Neuronal stem cell (in vitro differentiated cells): ENCODE data around the gene ZSCAN18.

Source experiments
- DNase-seq: peaks from one replicate; pipeline ENCODE4 v3.0.0-alpha.2; 2013; ENCODE audit warnings: low spot score
- H2AFZ ChIP-seq: one replicate; pipeline ENCODE4 v1.6.1; 2013; ENCODE audit warnings: mild to moderate bottlenecking, low read length, inconsistent platforms
- H2AK5ac ChIP-seq: 2 replicates; pipeline ENCODE4 v1.6.1; 2013; ENCODE audit warnings: low read depth, mild to moderate bottlenecking, inconsistent platforms, low read length, moderate library complexity, mixed read lengths
- H2BK120ac ChIP-seq: 2 replicates; pipeline ENCODE4 v1.6.1; 2013; ENCODE audit warnings: low read depth, mild to moderate bottlenecking, inconsistent platforms, low read length, moderate library complexity, mixed read lengths
- H2BK12ac ChIP-seq: one replicate; pipeline ENCODE4 v1.6.1; 2013; ENCODE audit warnings: low read length, inconsistent platforms
- H2BK15ac ChIP-seq: 2 replicates; pipeline ENCODE4 v1.6.1; 2013; ENCODE audit warnings: mild to moderate bottlenecking, low read length, inconsistent platforms, mixed read lengths
- H2BK5ac ChIP-seq: one replicate; pipeline ENCODE4 v1.6.1; 2013; ENCODE audit warnings: inconsistent platforms, mild to moderate bottlenecking, low read length, moderate library complexity
- H3K14ac ChIP-seq: one replicate; pipeline ENCODE4 v1.6.1; 2013; ENCODE audit warnings: low read length, inconsistent platforms
- H3K18ac ChIP-seq: 2 replicates; pipeline ENCODE4 v1.6.1; 2013; ENCODE audit warnings: low read length, inconsistent platforms
- H3K23ac ChIP-seq: 2 replicates; pipeline ENCODE4 v1.6.1; 2013; ENCODE audit warnings: low read depth, mild to moderate bottlenecking, mixed read lengths, low read length, inconsistent platforms; ENCODE audit not compliant: poor library complexity
- H3K27ac ChIP-seq: replicated peaks from 3 replicates; pipeline ENCODE4 v1.5.1; 2013; ENCODE audit warnings: low read length, inconsistent platforms
- H3K27me3 ChIP-seq, 3 experiments: 2 replicates each; pipeline ENCODE4 v1.6.1; 2013; ENCODE audit warnings: low read length in 3 of 3, mild to moderate bottlenecking in 2 of 3, inconsistent platforms in 1 of 3, low read depth in 1 of 3, mixed read lengths in 1 of 3, moderate library complexity in 1 of 3; ENCODE audit not compliant: control insufficient read depth in 3 of 3, insufficient read depth in 3 of 3
- H3K36me3 ChIP-seq, 2 donors: replicated peaks in 1 of 2; 2 replicates each; pipeline ENCODE4 v1.6.1; 2013; ENCODE audit warnings: low read length in 2 of 2; ENCODE audit not compliant: control insufficient read depth in 2 of 2, insufficient read depth in 2 of 2
- H3K4ac ChIP-seq: 2 replicates; pipeline ENCODE4 v1.6.1; 2013; ENCODE audit warnings: inconsistent platforms, mild to moderate bottlenecking, low read length, moderate library complexity
- H3K4me1 ChIP-seq, 2 donors: 1 replicate in 1 of 2; 2 replicates in 1 of 2; pipeline ENCODE4 v1.6.1; 2013; ENCODE audit warnings: low read length in 2 of 2, low read depth in 1 of 2; ENCODE audit not compliant: control insufficient read depth in 2 of 2, insufficient read depth in 1 of 2
- H3K4me2 ChIP-seq: one replicate; pipeline ENCODE4 v1.6.1; 2013; ENCODE audit warnings: mild to moderate bottlenecking, low read length, inconsistent platforms; ENCODE audit not compliant: insufficient read depth, poor library complexity, severe bottlenecking
- H3K4me3 ChIP-seq, 2 donors: 2 replicates each; pipeline ENCODE4 v1.5.1; 2013; ENCODE audit warnings: low read length in 2 of 2, mild to moderate bottlenecking in 2 of 2, inconsistent platforms in 1 of 2, moderate library complexity in 1 of 2
- H3K79me1 ChIP-seq: one replicate; pipeline ENCODE4 v1.6.1; 2013; ENCODE audit warnings: low read depth, mild to moderate bottlenecking, inconsistent platforms, low read length, moderate library complexity
- H3K9ac ChIP-seq: one replicate; pipeline ENCODE4 v1.6.1; 2013; ENCODE audit warnings: mild to moderate bottlenecking, low read depth, low read length, inconsistent platforms; ENCODE audit not compliant: poor library complexity
- H3K9me3 ChIP-seq, 2 donors: replicated peaks in 1 of 2; 2 replicates each; pipeline versions ENCODE3 to v1.6.1; 2013; ENCODE audit warnings: low read length in 2 of 2, mild to moderate bottlenecking in 2 of 2, inconsistent platforms in 1 of 2, low read depth in 1 of 2, mixed read lengths in 1 of 2, moderate library complexity in 1 of 2; ENCODE audit not compliant: control insufficient read depth in 2 of 2, insufficient read depth in 1 of 2
- H4K8ac ChIP-seq: one replicate; pipeline ENCODE4 v1.6.1; 2013; ENCODE audit warnings: low read depth, mild to moderate bottlenecking, inconsistent platforms, low read length, moderate library complexity
- H4K91ac ChIP-seq: one replicate; pipeline ENCODE4 v1.6.1; 2013; ENCODE audit warnings: low read length, low read depth, mild to moderate bottlenecking, inconsistent platforms; ENCODE audit not compliant: poor library complexity
- WGBS, 2 donors: extraction: QIAGEN DNeasy Blood & Tissue Kit; methylation state at CpG; one replicate each; pipeline ENCODE4 v1.1.7; 2013; ENCODE audit warnings: missing lambda C conversion rate in 2 of 2, mixed read lengths in 1 of 2; ENCODE audit not compliant: insufficient read length in 2 of 2, insufficient replicate concordance in 1 of 2; ENCODE audit errors: extremely low coverage in 2 of 2; 5-methylcytosine and 5-hydroxymethylcytosine counted together

ZSCAN18 gene

GRCh38 chr19:58042495-58043340 lies 55.3 kb downstream of the ZSCAN18 start:
- peak overlapping the region in 1 of 2 donors; percentile 64 for H3K4me3 ChIP-seq
- no CpG with 5 or more reads among the region's 54 CpGs for WGBS, 2 donors
- no peak overlapping the region for H3K4me2 ChIP-seq
- peaks cover 0 to 2% (median 0%) of the 10 kb centered on the region in 3 experiments for H3K27me3 ChIP-seq
- no peak overlapping the region for H4K8ac ChIP-seq
- H2BK5ac ChIP-seq, result no peak overlapping the region
- no peak overlapping the region for H3K23ac ChIP-seq
- no peak overlapping the region for H2AFZ ChIP-seq
- no peak overlapping the region for H2BK15ac ChIP-seq
- H3K4ac ChIP-seq, result no peak overlapping the region
- peak overlapping the region; percentile 34 for H2BK120ac ChIP-seq
- no peak overlapping the region for H2AK5ac ChIP-seq
- H3K36me3 ChIP-seq, result no peaks in the 10 kb centered on the region
- peaks cover 0 to 10% of the 10 kb centered on the region in 2 donors for H3K4me1 ChIP-seq
- H3K79me1 ChIP-seq, result peaks cover 3% of the 10 kb centered on the region
- no peak overlapping the region for H4K91ac ChIP-seq
- no peak for DNase-seq
- peak overlapping the region; percentile 5 for H3K9ac ChIP-seq
- H3K9me3 ChIP-seq, result peaks cover 32 to 46% of the 10 kb centered on the region in 2 donors
- peak overlapping the region; percentile 77 for H3K18ac ChIP-seq
- no peak overlapping the region for H3K14ac ChIP-seq
- H3K27ac ChIP-seq, result no peak overlapping the region
- no peak overlapping the region for H2BK12ac ChIP-seq

GRCh38 chr19:58040751-58041525 lies 57.1 kb downstream of the ZSCAN18 start:
- WGBS, 2 donors, result no CpG with 5 or more reads among the region's 21 CpGs
- peaks cover 0 to 2% (median 0%) of the 10 kb centered on the region in 3 experiments for H3K27me3 ChIP-seq

GRCh38 chr19:58038688-58039204 lies 59.3 kb downstream of the ZSCAN18 start:
- peak overlapping the region; percentile 82 for H2BK5ac ChIP-seq
- no peak overlapping the region for H2BK12ac ChIP-seq
- no peak for DNase-seq
- peaks cover 0 to 2% (median 0%) of the 10 kb centered on the region in 3 experiments for H3K27me3 ChIP-seq
- H3K4me1 ChIP-seq, result peaks cover 0 to 17% of the 10 kb centered on the region in 2 donors
- no peak overlapping the region for H3K23ac ChIP-seq
- H3K9me3 ChIP-seq, result peaks cover 13 to 42% of the 10 kb centered on the region in 2 donors
- H3K4me3 ChIP-seq, result no peak overlapping the region
- peak overlapping the region; percentile 66 for H3K18ac ChIP-seq
- no peak overlapping the region for H3K4ac ChIP-seq
- peaks cover 0 to 5% of the 10 kb centered on the region in 2 donors for H3K36me3 ChIP-seq
- peak overlapping the region; percentile 51 for H3K9ac ChIP-seq
- H4K91ac ChIP-seq, result no peak overlapping the region
- H2AFZ ChIP-seq, result peak overlapping the region; percentile 69
- no peak overlapping the region for H3K14ac ChIP-seq
- H3K4me2 ChIP-seq, result no peak overlapping the region
- H2BK120ac ChIP-seq, result no peak overlapping the region
- H4K8ac ChIP-seq, result no peak overlapping the region
- peak overlapping the region; percentile 17 for H2AK5ac ChIP-seq
- WGBS, 2 donors, result no CpG with 5 or more reads among the region's 8 CpGs
- H2BK15ac ChIP-seq, result peak overlapping the region; percentile 61
- H3K27ac ChIP-seq, result no peak overlapping the region
- H3K79me1 ChIP-seq, result peaks cover 3% of the 10 kb centered on the region

More at GRCh38 chr19:58040751-58041525, 57.1 kb downstream of the ZSCAN18 start:
- H3K4me1 ChIP-seq, result peaks cover 0 to 10% of the 10 kb centered on the region in 2 donors
- H2BK5ac ChIP-seq, result no peak overlapping the region
- no peak overlapping the region for H3K4ac ChIP-seq
- H2AFZ ChIP-seq, result peak overlapping the region; percentile 35
- H2BK120ac ChIP-seq, result no peak overlapping the region
- H3K27ac ChIP-seq, result no peak overlapping the region
- peak overlapping the region; percentile 10 for H2AK5ac ChIP-seq
- H3K9me3 ChIP-seq, result peaks cover 22 to 37% of the 10 kb centered on the region in 2 donors
- H3K36me3 ChIP-seq, result peaks cover 0 to 4% of the 10 kb centered on the region in 2 donors
- H3K23ac ChIP-seq, result no peak overlapping the region
- no peak overlapping the region for H3K14ac ChIP-seq
- no peak overlapping the region for H2BK15ac ChIP-seq
- H3K4me3 ChIP-seq, result no peak overlapping the region
- H3K9ac ChIP-seq, result peak overlapping the region; percentile 77
- H3K79me1 ChIP-seq, result peaks cover 3% of the 10 kb centered on the region
- H4K8ac ChIP-seq, result no peak overlapping the region
- no peak for DNase-seq
- H2BK12ac ChIP-seq, result no peak overlapping the region
- H4K91ac ChIP-seq, result no peak overlapping the region
- H3K4me2 ChIP-seq, result no peak overlapping the region
- H3K18ac ChIP-seq, result no peak overlapping the region
